ENCODE measurements around the gene MROH2A. TPM values are rescaled to one million over a fixed set of nuclear protein-coding genes. Genes with fewer than 3 reads are reported as not detected.

Gene MROH2A
- total and polyA plus RNA-seq, 4 donors: 0.08 to 0.28 (median 0.09) TPM; not detected in 1

- Histone ChIP-seq H3K27ac (ENCODE audit: low read depth in 1 of 2, low read length in 2 of 2) (no peak overlapping the region), H3K36me3 (ENCODE audit: control insufficient read depth in 4 of 4, insufficient read depth in 3 of 4, low read depth in 1 of 4, low read length in 3 of 4) (no peaks in the 10 kb centered on the region), H3K9ac (ENCODE audit: low read depth in 1 of 2, low read length in 2 of 2) (no peak overlapping the region), H3K4me1 (ENCODE audit: control insufficient read depth in 4 of 4, insufficient read depth in 4 of 4, low read length in 3 of 4) (no peaks in the 10 kb centered on the region), H3K9me3 (ENCODE audit: control insufficient read depth in 4 of 4, low read length in 3 of 4) (no peaks in the 10 kb centered on the region), H3K4me3 (ENCODE audit: low read depth in 1 of 3, low read length in 3 of 3) (no peak overlapping the region), H3K27me3 (ENCODE audit: control insufficient read depth in 4 of 4, insufficient read depth in 4 of 4, low read length in 3 of 4) (no peaks in the 10 kb centered on the region)
- TF ChIP-seq TAF1 (conservative IDR thresholded peaks at IDR 0.05) (no peak), MAX (IDR thresholded peaks at IDR 0.05) (no peak), SP1 (IDR thresholded peaks at IDR 0.05) (no peak)
- TF ChIP-seq, protein P1, sequence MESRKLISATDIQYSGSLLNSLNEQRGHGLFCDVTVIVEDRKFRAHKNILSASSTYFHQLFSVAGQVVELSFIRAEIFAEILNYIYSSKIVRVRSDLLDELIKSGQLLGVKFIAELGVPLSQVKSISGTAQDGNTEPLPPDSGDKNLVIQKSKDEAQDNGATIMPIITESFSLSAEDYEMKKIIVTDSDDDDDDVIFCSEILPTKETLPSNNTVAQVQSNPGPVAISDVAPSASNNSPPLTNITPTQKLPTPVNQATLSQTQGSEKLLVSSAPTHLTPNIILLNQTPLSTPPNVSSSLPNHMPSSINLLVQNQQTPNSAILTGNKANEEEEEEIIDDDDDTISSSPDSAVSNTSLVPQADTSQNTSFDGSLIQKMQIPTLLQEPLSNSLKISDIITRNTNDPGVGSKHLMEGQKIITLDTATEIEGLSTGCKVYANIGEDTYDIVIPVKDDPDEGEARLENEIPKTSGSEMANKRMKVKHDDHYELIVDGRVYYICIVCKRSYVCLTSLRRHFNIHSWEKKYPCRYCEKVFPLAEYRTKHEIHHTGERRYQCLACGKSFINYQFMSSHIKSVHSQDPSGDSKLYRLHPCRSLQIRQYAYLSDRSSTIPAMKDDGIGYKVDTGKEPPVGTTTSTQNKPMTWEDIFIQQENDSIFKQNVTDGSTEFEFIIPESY (IDR thresholded peaks at IDR 0.05): no peak
- 88% methylated on average over 17 of the region's 17 CpGs for WGBS
- peak; percentile 19 for DNase-seq (ENCODE audit: low spot score)
Observed at GRCh38 chr2:233794128-233794658, 16.1 kb downstream of the MROH2A start.

GRCh38 chr2:233795735-233796171 is 17.6 kb downstream of the MROH2A start:
- WGBS: 95% methylated on average over 13 of the region's 13 CpGs
- Histone ChIP-seq H3K36me3 (ENCODE audit: control insufficient read depth in 4 of 4, insufficient read depth in 3 of 4, low read depth in 1 of 4, low read length in 3 of 4) (no peaks in the 10 kb centered on the region), H3K9ac (ENCODE audit: low read depth in 1 of 2, low read length in 2 of 2) (no peak overlapping the region), H3K4me1 (ENCODE audit: control insufficient read depth in 4 of 4, insufficient read depth in 4 of 4, low read length in 3 of 4) (no peaks in the 10 kb centered on the region), H3K4me3 (ENCODE audit: low read depth in 1 of 3, low read length in 3 of 3) (no peak overlapping the region), H3K27me3 (ENCODE audit: control insufficient read depth in 4 of 4, insufficient read depth in 4 of 4, low read length in 3 of 4) (no peaks in the 10 kb centered on the region), H3K9me3 (ENCODE audit: control insufficient read depth in 4 of 4, low read length in 3 of 4) (no peaks in the 10 kb centered on the region), H3K27ac (ENCODE audit: low read depth in 1 of 2, low read length in 2 of 2) (no peak overlapping the region)
- TF ChIP-seq, protein P1 (IDR thresholded peaks at IDR 0.05): no peak
- TF ChIP-seq FOXA2 (IDR thresholded peaks at IDR 0.05): no peak
- TF ChIP-seq YY1 (IDR thresholded peaks at IDR 0.05): no peak
- no peak for TF ChIP-seq FOXA1 (IDR thresholded peaks at IDR 0.05)
- TF ChIP-seq RAD21 (IDR thresholded peaks at IDR 0.05): no peak
- no peak for TF ChIP-seq MAX (IDR thresholded peaks at IDR 0.05)
- TF ChIP-seq JUND (IDR thresholded peaks at IDR 0.05): no peak
- no peak for DNase-seq (ENCODE audit: low spot score)

- Histone ChIP-seq H3K27me3 (ENCODE audit: control insufficient read depth in 4 of 4, insufficient read depth in 4 of 4, low read length in 3 of 4) (no peaks in the 10 kb centered on the region), H3K9me3 (ENCODE audit: control insufficient read depth in 4 of 4, low read length in 3 of 4) (no peaks in the 10 kb centered on the region), H3K27ac (ENCODE audit: low read depth in 1 of 2, low read length in 2 of 2) (no peak overlapping the region), H3K4me3 (ENCODE audit: low read depth in 1 of 3, low read length in 3 of 3) (no peak overlapping the region), H3K36me3 (ENCODE audit: control insufficient read depth in 4 of 4, insufficient read depth in 3 of 4, low read depth in 1 of 4, low read length in 3 of 4) (no peaks in the 10 kb centered on the region), H3K9ac (ENCODE audit: low read depth in 1 of 2, low read length in 2 of 2) (no peak overlapping the region), H3K4me1 (ENCODE audit: control insufficient read depth in 4 of 4, insufficient read depth in 4 of 4, low read length in 3 of 4) (no peaks in the 10 kb centered on the region)
- TF ChIP-seq, protein P2, sequence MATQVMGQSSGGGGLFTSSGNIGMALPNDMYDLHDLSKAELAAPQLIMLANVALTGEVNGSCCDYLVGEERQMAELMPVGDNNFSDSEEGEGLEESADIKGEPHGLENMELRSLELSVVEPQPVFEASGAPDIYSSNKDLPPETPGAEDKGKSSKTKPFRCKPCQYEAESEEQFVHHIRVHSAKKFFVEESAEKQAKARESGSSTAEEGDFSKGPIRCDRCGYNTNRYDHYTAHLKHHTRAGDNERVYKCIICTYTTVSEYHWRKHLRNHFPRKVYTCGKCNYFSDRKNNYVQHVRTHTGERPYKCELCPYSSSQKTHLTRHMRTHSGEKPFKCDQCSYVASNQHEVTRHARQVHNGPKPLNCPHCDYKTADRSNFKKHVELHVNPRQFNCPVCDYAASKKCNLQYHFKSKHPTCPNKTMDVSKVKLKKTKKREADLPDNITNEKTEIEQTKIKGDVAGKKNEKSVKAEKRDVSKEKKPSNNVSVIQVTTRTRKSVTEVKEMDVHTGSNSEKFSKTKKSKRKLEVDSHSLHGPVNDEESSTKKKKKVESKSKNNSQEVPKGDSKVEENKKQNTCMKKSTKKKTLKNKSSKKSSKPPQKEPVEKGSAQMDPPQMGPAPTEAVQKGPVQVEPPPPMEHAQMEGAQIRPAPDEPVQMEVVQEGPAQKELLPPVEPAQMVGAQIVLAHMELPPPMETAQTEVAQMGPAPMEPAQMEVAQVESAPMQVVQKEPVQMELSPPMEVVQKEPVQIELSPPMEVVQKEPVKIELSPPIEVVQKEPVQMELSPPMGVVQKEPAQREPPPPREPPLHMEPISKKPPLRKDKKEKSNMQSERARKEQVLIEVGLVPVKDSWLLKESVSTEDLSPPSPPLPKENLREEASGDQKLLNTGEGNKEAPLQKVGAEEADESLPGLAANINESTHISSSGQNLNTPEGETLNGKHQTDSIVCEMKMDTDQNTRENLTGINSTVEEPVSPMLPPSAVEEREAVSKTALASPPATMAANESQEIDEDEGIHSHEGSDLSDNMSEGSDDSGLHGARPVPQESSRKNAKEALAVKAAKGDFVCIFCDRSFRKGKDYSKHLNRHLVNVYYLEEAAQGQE (IDR thresholded peaks at IDR 0.05): no peak
- TF ChIP-seq, protein P3, sequence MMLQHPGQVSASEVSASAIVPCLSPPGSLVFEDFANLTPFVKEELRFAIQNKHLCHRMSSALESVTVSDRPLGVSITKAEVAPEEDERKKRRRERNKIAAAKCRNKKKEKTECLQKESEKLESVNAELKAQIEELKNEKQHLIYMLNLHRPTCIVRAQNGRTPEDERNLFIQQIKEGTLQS (IDR thresholded peaks at IDR 0.05): no peak
- TF ChIP-seq GABPA (IDR thresholded peaks at IDR 0.05 in 1 of 2, conservative IDR thresholded peaks at IDR 0.05 in 1 of 2) (no peak), YY1 (IDR thresholded peaks at IDR 0.05) (no peak), NR2F2 (IDR thresholded peaks at IDR 0.05) (no peak), SP1 (IDR thresholded peaks at IDR 0.05) (no peak), FOXA2 (IDR thresholded peaks at IDR 0.05) (no peak), FOXA1 (IDR thresholded peaks at IDR 0.05) (no peak), JUND (IDR thresholded peaks at IDR 0.05) (no peak), MAX (IDR thresholded peaks at IDR 0.05) (no peak)
- no peak for DNase-seq (ENCODE audit: low spot score)
- WGBS: 93% methylated on average over 9 of the region's 9 CpGs
Observed at GRCh38 chr2:233796254-233796653, 18.1 kb downstream of the MROH2A start.
